ENCODE measurements around the gene SPTLC2.
"Not testable (repeated sequence)": the region's sequence is repeated elsewhere in the genome, so short reads cannot be mapped to it uniquely, and the experiment has no call there.

SPTLC2 gene

DNA sequence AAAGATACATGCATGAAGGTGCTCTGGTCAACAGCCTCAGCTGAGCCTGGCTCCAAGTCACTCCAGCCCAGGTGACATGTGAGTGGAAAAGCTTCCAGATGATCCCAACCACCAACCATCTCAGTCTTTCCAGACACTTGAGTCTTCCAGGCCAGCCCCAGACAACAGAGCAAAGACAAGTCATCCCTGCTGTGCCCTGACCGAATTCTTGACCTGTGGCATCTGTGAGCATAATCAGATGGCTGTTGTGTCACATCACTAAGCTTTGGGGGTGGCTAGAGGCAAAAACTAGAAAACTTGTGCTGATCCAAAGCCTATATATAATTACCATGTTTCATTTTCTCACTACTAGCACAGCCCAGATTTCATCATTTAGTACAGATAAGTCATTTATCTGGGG lies 67.0 kb downstream of the SPTLC2 start:
- DNase-seq (ENCODE audit: low read depth, low spot score), result no peak

DNA sequence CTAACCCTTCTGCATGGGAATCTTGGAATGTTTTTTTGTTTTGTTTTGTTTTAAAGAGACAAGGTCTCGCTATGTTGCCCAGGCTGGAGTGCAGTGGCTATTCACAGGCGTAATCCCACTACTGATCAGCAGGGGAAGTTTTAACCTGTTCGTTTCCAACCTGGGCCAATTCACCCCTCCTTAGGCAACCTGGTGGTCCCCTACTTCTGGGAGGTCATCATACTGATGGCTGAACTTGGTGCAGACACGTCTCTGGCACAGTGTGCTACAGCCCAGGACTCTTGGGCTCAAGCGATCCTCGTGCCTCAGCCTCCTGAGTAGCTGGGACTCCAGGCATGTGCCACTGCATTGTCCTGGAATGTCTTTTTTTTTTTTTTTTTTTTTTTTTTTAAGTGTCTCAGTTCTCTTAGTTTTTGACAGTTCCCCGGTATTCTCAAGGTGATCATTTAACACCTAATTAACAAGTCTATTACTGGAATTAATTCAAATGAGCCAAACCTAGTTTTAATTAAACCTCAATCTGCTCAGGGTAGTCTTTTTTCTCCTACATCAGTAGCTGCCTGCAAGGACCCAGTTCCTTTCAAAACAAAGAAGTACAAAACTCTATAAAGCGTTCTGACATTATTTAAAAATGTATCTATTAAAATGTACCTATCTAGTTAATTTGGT lies 68.8 kb downstream of the SPTLC2 start:
- DNase-seq (ENCODE audit: low read depth, low spot score), result no peak

DNA sequence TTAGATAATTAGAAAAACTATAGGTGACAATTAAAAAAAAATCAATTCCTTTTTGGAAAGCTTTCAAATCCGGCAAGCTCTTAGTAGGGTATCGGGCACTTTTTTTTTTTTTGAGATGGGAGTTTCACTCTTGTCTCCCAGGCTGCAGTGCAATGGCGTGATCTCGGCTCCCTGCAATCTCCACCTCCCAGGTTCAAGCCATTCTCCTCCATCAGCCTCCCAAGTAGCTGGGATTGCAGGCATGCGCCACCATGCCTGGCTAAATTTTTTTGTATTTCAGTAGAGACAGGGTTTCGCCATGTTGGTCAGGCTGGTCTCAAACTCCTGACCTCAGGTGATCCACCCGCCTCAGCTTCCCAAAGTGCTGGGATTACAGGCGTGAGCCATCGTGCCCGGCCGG lies 71.3 kb downstream of the SPTLC2 start:
- not testable (repeated sequence) for DNase-seq (ENCODE audit: low read depth, low spot score)

DNA sequence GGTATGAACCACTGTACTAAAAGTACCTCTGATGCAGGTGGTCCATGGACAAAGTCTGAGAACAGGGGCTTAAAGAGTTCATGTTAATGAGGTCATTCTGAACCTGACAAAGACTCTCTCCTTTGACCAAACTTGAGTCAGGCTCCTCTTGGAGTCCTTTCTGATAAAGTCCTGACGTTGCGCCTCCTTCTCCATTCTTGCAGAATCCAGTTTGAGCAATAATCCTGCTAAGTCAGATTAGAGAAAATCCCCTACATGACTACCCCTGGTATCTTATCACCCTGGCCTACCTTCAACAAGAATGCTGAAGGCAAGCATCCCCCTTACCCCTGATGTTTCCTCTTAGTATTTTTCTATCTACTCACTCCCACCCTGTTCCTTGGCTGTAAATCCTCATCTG lies 71.9 kb downstream of the SPTLC2 start:
- DNase-seq (ENCODE audit: low read depth, low spot score), result no peak

DNA sequence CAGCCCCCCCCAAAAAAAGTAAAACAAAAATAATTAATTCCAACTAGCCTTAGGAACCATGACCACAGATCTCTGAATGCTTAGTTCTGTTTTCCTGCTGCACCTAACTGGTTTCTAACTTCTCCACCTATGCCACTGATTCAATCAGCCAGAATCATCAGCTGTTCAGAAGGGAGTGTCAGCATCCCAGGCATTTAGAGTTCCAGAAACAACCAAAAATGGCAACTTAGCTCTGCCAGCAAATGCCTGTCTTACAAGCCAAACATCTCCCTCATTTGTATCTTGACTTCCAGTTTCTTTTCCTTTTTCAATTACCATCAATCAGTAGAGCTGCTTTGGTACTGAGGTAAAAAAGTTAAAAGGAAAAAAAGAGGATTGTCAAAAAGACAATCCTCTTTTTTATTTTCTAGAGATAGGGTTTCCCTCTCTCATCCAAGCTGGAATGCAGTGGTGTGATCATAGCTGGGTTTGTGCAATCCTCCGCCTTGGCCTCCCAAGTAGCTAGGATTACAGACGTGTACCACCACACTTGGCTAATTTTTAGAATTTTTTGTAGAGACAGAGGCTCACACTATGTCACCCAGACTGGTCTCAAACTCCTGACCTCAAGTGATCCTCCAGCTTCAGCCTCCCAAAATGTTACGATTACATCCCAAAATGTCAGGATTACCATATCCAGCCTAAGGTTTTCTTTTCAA lies 72.7 kb downstream of the SPTLC2 start:
- no peak for DNase-seq (ENCODE audit: low read depth, low spot score)

DNA sequence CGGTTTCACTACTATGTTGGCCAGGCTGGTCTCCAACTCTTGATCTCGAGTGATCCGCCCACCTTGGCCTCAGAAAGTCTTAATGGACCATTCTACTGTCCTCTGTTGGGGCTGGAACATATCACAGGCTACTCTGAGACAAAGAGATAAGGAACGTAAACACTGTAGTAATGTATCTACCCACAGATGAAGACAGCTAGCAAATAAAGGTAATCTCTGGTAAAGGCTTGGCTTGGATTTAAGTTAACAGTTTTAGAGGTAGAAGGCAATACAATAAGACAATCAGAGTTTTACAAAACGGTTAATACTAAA lies 73.2 kb downstream of the SPTLC2 start:
- DNase-seq (ENCODE audit: low read depth, low spot score), result no peak

DNA sequence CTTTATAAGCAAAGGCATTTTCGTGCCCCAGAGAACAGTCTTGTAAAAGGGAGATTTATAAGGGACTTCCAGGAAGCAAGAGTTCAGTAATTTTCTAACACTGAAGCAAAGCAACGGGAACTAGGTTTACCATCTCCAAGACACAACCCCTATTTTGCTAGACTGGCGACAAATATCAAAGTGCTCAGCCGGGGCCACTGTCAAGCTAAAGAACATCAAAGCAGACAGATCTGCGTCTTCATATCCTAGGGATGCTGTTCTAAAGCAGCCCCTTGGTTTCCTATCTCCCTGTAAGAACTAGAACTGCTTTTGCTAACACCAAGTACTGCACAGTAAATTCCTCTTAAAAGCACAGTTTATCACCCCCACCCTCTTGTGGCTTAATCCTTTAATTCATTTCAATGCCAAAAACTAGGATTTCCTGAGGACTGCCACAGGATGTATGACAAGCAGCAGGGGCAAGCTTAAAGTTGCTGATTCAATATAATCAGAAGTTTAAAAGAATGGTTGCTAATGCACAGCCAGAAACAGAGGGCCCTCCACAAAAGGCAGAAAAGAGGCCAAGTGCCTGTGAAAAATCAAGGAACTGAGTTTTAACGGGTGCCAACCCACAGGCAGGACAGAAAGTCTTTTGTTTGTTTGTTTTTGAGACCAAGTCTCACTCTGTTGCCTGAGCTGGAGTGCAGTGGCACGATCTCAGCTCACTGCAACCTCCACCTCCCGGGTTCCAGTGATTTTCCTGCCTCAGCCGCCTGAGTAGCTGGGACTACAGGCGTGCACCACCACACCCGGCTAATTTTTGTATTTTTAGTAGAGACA lies 73.8 kb downstream of the SPTLC2 start:
- no peak for DNase-seq (ENCODE audit: low read depth, low spot score)

DNA sequence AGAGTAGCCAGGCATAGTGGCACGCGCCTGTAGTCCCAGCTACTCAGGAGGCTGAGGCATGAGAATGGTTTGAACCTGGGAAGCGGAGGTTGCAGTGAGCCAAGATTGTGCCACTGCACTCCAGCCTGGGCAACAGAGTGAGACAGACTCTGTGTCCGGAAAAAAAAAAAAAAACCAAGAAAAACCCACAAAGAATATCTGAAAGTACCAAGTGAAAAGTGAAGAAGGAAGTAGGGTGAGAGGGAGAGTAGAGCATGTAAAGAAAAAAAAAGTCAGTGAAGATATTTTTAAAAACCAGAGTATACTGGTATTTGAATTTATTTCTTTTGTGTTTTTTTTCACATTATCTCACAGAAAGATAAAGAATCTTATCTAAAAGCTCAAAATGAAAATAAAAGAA lies 74.5 kb downstream of the SPTLC2 start:
- no peak for DNase-seq (ENCODE audit: low read depth, low spot score)

DNA sequence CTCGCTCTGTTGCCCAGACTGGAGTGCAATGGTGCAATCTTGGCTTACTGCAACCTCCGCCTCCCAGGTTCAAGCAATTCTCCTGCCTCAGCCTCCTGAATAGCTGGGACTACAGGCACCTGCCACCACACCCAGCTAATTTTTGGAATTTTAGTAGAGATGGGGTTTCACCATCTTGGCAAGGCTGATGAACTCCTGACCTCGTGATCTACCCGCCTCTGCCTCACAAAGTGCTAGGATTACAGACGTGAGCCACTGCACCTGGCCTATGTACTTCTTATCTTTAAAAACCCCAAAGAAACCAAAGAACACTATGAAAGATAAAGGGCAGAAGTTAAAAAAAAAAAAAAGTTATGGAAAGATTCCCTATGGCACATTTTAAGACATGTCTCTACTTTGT lies 79.5 kb downstream of the SPTLC2 start:
- DNase-seq (ENCODE audit: low read depth, low spot score), result not testable (repeated sequence)

DNA sequence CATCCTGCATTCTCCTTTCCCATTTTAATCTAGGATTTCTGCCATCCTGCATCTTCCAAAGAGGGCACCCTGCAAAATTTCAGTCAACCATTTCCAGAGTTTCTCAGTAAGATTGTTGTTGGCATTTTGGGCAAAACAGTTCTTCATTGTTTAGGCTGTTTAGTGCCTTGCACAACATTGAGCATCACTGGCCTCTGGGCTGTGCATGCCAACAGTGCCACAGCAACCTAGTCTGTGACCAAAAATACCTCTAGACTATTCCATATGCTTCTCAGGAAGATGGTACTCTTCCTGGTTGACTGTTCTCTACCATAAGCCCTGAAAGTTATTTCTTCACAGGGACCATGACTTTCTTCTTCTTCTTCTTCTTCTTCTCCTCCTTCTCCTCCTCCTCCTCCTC lies 85.4 kb downstream of the SPTLC2 start:
- no peak for DNase-seq (ENCODE audit: low read depth, low spot score)

DNA sequence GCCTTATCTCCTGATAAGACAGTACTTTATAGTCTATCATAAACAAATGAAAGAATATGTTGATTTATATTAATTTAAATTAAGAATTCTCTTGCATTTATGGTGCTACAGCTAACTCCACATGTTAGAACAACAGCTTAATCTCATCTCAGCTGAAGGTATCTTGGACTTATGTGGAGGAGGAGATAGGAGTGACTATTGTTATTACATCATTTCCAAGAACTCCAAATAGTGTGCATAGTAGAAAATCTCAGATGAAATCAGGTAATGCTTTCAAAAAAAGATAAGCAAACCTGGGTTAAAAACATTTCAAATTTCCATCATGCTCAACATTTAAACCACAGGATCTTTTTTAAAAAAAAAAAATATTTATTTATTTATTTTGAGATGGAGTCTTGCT lies 86.5 kb downstream of the SPTLC2 start:
- no peak for DNase-seq (ENCODE audit: low read depth, low spot score)

DNA sequence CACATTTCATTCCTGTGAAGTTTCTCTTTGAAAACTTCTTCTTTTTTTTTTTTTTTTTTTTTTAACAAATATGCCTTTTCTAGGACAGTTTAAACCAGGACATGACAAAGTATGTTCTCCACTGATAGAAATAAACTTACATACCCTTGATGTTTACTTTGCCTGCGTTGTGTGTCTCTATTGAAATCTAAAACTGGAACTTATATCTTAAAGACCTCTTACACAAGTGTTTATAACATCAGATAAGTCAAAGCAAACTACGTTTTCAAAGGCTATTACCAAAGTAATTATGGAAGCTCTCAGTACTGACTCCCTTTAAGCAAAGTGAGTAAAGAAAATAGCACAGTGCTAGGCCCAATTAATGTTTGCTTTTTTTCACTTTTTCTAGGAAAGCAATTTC lies 87.2 kb downstream of the SPTLC2 start:
- no peak for DNase-seq (ENCODE audit: low read depth, low spot score)

DNA sequence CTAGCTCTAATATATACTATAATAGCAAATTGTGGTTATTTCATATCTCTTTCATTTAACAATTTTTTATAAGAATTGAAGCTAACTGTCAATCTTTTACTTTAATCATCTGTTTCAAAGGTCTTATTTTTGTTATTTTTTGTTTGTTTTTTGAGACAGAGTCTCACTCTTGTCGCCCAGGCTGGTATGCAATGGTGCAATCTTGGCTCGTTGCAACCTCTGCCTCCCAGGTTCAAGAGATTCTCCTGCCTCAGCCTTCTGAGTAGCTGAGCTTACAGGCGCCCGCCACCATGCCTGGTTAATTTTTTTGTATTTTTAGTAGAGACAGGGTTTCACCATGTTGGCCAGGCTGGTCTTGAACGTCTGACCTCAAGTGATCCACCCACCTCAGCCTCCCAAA lies 87.7 kb downstream of the SPTLC2 start:
- DNase-seq (ENCODE audit: low read depth, low spot score), result not testable (repeated sequence)

DNA sequence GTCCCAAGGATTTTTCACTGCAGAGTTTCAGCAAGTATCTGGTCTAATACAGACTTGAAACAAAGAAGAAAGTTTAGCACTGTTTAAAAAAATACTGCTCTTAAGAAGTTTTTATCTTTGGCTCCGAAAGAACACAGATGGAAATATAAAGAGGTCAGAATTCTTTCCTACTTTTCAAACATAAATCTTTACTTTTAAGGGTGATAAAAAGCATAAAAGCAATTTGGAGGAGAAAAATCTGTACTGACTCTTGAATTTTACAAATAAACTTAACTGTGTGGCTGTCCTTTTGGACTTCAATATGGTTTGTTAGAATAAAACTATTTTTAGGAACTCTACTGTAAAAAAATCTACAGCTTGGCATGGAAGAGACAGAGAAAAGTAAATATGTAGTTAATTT lies 90.2 kb downstream of the SPTLC2 start:
- DNase-seq (ENCODE audit: low read depth, low spot score), result no peak

DNA sequence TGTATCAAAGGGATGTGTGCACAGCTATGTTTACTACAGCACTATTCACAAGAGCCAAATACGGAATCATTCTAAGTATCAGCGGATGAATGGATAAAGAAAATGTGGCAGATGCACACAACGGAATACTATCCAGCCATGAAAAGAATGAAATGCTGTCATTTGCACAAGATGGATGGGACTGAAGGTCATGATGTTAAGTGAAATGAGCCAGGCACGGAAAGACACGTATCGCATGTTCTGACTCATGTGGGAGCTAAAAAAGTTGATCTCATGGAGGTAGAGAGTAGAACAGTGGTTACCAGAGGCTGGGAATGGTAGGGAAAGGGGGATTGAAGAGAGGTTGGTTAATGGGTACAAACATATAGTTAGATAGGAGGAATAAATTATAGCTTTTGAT lies 91.9 kb downstream of the SPTLC2 start:
- DNase-seq (ENCODE audit: low read depth, low spot score), result no peak

DNA sequence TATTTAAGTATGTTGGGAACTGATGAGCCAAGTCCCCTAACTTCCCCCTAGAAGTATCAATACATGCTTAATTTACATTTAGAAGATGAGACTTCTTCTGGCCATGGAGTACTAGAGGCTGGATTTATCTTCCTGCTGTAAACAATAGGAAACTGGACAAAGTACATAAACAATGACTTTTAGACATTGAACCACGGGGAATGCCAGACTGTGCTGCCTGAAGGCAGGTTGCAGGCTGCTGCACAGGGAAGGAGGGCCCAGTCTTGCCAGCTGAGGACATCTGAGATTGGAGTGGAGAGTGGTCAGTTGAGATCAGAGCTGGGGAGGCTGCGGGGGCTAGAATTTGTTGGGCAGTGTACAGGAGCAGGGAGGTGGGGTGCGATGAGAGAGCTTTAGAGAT lies 93.3 kb downstream of the SPTLC2 start:
- DNase-seq (ENCODE audit: low read depth, low spot score), result no peak

DNA sequence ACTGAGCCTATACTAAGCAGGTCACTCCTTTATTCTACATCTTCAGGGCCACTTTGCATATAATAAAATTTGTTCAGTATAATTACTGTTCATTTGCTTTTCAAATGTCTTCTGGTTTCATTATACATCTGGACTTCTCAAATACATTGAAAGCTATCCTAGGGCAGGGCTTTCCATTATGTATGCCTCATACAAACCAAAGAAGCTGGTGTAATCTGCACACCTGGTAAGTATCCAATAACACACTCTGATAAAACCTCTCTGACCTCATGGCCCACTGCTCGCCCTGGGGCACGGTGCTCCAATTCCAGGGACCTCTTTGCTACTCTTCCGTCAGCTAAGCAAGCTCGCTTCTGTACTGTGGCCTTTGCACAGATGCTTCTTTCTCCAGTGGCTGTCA lies 95.9 kb downstream of the SPTLC2 start:
- no peak for DNase-seq (ENCODE audit: low read depth, low spot score)

DNA sequence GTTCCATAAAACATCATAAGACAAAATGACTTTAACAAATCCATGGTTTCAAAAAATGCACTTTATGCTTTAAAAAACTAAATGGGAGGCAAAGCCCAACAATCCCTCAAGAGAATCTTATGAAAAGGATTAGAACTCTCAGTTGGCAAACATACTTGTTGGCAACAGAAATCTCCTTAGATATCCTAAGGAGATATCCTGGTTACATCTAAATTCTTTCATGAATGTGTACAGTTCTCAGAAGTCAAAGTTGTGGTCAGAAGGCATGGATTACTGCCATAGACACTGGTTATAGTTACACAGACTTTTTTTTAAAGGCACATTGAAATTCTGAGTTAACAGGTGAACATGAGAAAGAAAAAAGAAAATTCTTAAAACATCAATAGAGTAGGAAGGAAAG lies 100.3 kb downstream of the SPTLC2 start:
- no peak for DNase-seq (ENCODE audit: low read depth, low spot score)

DNA sequence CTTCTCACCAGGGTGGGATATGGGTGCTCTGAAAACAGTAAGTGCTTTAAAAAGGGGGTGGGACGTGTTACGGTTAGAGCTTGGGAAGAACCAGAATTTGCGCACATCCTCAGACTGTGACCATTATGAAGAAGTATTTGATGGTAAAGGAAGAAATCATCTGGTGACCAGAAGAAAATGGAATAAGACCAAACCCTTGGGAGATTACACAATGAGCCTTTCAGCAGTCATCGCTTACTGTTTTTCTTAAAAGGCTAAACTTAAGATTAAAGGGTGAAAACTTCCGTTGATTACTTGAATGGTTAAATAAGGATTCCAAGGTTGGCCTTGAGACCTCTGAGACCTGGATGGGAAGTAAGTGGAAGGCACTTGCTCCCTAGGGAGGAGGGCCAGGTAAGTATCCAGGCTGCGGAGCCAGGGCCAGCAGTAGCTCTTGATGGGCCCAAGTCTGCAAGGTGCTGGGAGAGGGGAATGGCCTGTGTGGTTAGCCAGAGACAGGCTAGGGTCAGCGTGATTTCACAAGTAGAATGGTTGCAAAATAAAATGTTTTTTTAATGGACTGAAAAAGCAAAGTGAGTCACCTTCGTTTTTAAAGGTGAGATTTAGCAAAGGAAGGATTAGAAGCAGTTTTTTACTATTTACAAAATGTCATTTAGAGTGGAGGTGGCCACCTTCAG lies 104.8 kb downstream of the SPTLC2 start:
- no peak for DNase-seq (ENCODE audit: low read depth, low spot score)

DNA sequence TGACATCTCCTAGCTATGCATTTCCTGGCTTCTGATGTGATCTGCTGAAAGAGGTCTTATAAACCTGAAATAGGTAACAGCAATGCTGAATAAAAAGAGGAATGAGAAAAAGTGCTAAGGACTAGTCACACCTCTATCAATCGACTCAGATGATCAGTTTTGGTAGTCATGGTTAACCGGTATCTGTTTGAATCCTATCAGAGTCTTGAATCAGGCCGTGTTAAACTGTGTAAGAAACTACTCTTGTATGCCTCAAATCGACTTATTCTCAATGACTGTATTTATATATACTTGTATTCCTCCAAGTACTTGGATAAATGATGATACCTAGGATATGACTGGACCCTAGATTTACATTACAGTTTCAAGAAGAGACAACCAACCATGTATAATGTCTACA lies 107.1 kb downstream of the SPTLC2 start:
- no peak for DNase-seq (ENCODE audit: low read depth, low spot score)

DNA sequence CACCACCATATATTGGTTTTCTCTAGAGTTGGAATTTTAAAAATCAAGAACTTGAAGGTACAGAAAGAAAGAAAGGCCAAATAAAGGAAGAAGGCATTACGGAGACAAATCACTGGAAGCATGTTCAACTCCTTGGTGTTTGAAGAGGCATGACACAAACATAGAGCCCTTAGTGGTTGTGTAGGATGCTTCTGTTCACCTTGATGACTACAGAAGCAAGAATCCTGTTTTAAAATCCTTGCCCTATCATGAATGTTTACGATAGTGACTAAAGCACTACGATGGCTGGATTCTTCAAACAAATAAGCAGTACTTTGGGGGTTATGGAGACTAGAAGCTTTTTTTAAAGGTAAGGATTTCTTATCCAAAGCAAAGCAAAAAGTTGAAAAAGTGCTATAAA lies 107.6 kb downstream of the SPTLC2 start:
- DNase-seq (ENCODE audit: low read depth, low spot score), result no peak

DNA sequence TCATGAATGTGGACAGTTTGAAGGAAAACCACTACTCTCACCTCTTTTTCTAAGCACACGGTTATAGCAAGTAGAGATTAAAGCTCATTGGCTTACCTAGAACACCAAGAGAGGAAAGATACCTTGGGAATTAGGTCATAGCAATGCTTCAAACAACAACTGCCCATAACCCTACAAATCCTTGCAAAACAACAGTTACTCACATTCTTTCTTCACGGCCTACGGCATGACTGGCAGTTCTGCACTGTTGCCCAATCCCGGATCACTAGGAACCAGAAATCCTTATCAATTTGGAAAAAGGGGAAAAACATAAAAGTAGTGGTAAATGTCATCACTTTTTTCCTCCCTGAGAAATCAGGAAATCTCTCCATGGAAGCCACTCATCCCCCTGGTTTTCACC lies 108.2 kb downstream of the SPTLC2 start:
- DNase-seq (ENCODE audit: low read depth, low spot score), result no peak

Data from activated CD4-positive, CD25-positive, alpha-beta regulatory T cell treated with anti-CD3 and anti-CD28 coated beads, Interleukin-2, amount 50 U/mL, for 16 hours (primary cell).